ENCODE results near the gene MCTP2.

The MCTP2 gene, protein sequence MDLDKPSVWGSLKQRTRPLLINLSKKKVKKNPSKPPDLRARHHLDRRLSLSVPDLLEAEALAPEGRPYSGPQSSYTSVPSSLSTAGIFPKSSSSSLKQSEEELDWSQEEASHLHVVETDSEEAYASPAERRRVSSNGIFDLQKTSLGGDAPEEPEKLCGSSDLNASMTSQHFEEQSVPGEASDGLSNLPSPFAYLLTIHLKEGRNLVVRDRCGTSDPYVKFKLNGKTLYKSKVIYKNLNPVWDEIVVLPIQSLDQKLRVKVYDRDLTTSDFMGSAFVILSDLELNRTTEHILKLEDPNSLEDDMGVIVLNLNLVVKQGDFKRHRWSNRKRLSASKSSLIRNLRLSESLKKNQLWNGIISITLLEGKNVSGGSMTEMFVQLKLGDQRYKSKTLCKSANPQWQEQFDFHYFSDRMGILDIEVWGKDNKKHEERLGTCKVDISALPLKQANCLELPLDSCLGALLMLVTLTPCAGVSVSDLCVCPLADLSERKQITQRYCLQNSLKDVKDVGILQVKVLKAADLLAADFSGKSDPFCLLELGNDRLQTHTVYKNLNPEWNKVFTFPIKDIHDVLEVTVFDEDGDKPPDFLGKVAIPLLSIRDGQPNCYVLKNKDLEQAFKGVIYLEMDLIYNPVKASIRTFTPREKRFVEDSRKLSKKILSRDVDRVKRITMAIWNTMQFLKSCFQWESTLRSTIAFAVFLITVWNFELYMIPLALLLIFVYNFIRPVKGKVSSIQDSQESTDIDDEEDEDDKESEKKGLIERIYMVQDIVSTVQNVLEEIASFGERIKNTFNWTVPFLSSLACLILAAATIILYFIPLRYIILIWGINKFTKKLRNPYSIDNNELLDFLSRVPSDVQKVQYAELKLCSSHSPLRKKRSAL

DNA sequence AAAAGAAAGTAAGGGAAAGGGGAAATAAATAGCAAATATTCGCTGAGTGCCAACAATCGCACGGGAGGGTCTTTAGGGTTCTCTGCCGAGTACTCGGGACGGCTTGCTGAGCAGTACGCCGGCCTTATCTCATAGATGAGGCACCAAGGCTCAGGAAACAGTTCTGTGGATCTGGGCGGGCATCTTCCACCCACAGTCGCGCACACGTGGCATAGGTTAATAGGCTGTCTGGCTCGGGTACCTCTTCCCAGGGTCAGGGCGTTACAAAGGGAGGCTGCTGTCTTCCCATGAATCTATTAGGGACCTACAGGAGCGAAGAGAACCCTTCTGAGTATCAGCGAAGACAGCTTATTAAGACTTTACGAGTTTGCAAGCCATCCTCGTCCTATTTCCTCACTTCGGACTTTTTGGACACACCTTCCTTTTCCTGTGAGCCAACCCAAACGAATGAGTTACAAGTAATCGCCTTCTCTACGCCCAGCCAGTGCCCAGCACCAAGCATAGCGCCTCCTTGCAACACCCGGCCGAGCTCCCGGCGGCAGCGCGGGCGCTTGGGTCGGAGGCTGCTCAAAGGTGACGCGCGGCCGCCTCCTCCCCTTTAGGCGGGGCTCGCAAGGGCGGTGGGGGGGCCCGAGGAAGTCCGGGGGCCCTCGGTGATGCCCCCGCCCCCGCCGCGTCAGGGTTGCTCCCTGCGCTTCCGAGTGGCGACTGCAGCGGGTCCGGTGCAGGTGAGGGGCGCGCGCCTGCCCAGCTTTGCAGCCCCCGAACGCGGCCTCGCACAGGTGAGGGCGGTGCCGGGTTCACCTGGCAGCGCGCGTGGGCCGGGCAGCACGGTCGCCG lies at the start of gene MCTP2:
MCTP2 (plus strand) TSS at position 679 of the 840 bp plus-strand sequence. CDS start 66,705 bp downstream, outside the sequence.
- peak; percentile 87 for DNase-seq

DNA sequence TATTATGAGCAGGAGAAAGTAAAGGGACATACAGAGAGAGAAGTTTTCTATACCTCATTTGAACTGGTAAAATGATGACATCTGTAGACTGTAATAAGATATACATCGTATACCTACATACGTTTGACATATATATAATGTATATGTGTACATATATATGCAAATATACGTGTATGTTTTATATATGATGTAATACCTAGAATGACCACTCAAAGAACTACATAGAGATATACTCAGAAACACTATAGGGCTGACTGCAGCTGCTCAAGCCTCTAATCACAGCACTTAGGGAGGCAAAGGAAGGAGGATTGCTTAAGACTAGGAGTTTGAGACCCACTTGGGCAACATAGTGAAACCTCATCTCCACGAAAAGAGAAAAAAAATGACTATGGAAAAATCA lies 48.5 kb upstream of the MCTP2 start:
- no peak for DNase-seq

DNA sequence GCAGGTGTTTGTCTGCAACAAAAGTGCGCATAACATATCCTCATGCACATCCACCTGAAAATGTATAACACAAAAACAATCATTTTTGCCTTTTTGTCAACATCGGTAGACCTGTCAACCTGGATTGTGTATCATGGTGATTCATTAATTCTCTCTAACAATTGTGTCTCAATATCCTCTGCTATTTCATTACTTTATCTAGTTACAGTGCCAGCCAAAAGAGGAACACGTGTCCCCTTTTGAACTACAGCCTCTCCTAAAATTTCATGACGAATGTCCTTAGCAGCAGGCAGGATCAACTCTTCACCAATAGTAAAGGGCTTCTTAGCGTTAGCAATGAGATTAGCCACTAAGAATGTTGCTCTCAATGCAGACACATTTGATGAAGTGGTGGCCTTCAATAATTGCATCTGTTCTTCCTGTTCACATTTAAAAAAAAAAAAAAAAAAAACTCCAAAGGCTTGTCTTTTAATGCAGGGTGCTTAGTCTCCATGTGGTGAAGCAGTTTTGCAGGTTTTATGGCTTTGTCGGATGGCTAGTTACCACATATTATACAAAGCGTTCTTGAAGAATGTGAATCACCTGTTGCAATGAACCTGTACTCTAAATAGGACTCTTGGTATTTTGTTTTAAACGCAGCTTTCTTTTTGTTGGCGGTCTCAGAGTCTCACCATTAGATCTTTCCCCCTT lies 45.7 kb upstream of the MCTP2 start:
- DNase-seq = no peak

DNA sequence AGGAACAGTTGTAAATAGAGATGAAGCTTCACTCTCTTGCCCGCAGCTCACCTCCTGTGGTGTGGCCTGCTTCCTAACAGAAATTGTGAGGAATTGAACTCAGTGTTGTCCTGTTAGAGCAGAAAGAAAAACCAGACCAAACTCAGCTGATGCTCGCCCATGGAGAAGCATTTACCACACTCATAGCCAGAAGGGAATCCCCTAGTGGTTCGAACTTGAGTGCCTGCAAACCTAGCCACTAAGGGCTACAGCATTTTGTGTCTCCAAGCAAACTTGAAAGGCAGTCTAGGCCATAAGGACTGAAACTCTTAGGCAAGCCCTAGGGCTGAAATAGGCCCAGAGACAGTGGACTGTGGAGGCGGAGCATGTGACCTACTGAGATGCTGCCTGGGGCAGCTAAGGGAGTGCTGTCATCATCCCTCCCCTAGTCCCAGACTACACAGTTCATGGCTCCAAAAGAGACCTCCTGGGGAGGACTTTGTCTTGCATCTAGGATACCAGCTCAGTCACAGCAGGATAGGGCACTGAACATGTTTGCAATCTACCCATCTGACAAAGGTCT lies 44.5 kb upstream of the MCTP2 start:
- DNase-seq = no peak

DNA sequence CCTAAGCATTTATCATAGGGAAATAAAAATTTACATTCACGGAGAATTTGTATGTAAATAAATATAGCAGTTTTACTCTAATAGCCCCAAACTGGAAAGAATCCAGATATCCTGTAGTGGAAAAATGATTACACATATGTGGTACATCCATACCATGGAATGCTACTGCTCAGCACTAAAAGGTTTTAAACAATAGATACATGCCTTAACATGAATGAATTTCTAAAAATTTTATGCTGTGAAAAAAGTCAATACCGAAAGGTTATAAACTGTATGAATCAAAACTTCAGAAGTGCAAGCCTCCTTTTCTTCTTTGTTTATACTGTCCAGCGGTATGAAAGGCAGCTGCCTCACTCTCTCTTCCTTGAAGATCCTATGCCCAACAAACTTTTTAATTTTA lies 37.5 kb upstream of the MCTP2 start:
- no peak for DNase-seq

DNA sequence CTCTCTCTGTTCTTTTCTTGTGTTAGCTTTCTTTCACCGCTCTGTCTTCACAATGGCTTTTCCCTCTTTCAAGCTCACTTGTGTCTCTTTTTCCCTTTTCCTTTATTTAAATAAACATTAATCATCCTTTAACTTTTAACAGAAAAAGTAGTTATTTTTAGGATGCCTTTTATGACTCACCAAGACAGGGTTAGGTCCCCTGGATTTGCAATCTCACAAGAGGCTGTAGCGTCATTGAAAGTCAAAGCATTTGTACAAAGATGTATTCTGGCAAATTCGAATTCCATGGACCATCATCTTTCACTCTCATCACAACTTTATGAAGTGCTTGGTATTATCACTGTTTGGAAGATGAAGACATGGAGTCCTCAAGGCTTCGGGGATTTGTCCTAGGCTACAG lies 34.8 kb upstream of the MCTP2 start:
- no peak for DNase-seq

DNA sequence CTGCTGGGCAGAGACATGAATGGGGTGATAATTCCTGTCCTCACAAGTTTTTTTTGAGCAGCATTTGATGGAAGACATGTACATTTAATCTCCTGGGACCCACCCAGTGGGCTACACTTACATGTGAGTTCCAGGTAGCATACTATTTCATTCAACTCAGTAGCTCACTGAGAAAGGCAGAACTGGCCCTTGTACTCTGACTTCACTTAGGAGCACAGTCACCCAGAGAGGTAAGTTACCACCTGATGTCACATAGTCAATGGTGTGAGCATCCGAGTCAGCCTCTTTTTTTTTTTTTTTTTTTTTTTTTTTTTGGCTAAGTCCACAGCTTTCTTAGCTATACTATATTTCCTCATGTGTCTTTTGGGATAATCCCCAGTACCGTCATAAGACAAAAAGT lies 32.7 kb upstream of the MCTP2 start:
- no peak for DNase-seq

DNA sequence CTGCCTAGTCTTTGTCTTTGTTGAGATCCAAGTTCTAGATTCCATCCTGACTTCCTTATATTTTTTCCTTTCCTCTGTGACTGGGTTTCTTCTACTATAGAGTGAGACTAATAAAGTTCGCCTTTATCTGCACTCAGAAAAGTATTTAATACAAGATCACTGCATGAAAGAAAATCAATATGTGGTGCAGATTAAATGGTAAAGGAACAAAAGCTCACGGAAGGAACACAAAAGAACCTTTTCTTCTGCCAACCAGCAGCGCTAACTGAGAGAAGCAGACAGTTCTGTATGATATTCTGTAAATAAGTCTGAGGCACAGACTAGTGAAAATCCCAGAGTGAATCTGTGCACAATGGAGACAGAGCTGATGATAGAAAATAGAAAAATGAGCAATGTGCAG lies 31.6 kb upstream of the MCTP2 start:
- DNase-seq = no peak

DNA sequence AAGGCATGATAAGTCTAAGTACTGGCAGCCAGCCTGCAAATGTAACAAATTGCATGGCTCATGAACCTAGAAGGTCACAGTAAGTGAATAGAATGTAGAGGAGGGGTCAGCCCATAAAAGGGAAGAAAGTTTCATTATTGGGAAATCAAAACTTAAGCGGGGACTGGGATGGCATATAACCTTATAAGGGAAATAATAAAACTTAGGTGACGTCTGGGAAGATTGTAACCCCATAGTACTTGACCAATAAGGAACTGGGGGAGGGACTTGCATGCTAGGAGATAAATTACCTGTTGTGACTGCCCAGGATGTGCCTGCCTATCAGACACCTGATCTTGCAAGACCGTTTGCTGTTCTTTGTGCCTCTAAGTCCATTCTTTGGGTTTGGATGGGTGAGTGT lies 28.1 kb upstream of the MCTP2 start:
- DNase-seq = no peak

DNA sequence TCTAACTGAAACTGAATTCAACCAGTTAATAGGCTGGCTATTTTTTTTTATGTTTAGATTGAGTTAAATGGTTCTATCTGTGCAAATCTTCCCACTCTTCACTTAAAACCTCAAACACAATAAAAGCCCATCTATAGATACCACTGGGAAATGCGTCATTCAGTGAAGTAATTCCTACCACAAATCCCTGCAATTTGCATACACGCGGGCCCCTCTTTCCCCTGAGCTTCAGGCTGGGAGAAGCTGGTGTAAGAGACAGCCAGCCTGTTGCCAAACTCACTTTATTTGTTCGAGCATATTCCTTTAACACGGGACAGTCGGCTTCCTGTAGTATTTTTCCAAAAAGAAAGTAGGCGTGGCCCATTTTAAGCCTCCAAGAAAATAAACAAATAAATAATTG lies 26.0 kb upstream of the MCTP2 start:
- no peak for DNase-seq

DNA sequence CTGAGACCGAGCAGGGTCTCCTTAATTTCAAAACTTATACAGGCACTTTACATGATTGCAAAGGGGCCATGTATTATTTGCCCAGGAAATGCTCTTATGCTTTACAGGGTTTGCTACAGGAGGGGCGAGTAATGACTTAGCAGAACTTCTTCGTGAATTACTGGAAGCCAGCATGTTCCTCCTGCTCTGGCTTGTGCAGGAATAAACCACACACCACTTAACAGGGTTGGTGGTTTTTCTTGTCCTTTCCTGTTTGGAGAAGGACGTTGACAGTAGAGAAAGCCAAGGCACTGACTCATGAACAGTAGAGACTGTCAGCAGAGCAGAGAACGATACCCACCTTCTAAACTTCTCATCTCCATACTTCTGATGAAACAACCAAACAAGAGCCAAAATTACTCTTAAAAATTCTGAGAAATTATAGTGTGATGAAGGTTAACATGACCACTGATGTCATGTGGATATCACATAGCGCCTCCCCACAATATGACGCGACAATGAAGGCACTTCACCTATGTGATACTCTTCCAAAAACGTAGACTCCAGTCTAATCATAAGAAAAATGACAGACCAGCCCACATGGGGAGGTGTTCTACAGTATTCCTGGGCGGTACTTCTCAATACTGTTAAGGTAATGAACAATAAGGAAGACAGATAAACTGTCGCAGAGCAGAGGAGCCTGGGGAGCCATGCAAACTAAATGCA lies 24.7 kb upstream of the MCTP2 start:
- peak; percentile 22 for DNase-seq

DNA sequence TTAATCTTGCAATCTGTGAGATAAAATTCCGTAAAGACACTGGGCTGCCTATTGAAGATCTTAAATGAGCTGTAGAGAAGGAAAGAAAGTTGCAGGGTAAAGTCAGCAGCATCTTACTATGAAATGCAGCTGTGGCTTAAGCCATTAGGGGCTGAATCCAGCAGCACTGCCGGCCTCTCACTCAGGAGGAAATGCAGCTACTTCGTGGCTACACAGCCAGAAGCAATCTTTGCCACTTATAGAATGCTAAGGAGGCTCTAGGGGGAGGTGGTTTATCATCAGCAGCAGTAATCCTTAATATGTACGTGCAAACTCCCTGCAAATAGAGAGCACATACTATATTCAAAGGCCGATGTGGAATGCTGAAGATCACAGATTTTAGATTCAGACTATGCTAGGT lies 19.1 kb upstream of the MCTP2 start:
- no peak for DNase-seq

DNA sequence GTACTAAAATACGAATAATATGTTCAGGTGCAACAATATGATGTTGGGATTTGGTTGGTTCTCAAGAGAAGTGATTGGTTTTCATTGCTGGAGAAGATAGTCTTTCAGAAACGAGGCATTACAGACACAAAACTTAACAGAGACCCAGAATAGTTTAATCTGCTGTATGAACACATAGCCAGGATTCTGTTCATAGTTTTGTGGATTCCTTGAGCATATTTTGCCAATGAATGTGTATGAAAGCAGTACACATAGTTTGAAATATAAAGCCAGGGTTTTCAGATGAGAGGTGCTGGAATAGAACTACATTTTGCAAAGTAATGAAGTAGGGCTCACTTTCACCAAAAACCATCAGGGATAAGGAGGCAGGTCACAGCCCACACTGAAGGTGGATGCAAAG lies 5.7 kb upstream of the MCTP2 start:
- DNase-seq = no peak

DNA sequence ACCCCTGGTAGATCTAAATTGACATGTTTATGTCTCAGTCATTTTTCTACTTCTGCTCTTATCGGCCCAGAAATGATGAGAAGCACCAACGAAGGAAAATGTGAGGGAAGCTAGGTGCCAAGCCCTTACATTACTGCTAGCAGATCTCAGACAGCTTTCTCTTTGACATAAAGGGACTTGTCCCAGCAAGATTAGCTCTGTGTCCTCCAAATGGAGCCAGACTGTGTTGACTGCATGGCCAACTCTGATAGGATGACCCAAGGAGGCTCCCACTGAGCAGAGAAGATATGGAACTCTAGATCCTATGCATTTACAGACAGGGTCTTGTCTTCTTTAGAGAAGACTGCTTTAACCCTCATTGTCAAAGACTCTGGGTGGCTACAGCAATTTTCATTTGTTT lies 2.8 kb upstream of the MCTP2 start:
- DNase-seq = no peak

DNA sequence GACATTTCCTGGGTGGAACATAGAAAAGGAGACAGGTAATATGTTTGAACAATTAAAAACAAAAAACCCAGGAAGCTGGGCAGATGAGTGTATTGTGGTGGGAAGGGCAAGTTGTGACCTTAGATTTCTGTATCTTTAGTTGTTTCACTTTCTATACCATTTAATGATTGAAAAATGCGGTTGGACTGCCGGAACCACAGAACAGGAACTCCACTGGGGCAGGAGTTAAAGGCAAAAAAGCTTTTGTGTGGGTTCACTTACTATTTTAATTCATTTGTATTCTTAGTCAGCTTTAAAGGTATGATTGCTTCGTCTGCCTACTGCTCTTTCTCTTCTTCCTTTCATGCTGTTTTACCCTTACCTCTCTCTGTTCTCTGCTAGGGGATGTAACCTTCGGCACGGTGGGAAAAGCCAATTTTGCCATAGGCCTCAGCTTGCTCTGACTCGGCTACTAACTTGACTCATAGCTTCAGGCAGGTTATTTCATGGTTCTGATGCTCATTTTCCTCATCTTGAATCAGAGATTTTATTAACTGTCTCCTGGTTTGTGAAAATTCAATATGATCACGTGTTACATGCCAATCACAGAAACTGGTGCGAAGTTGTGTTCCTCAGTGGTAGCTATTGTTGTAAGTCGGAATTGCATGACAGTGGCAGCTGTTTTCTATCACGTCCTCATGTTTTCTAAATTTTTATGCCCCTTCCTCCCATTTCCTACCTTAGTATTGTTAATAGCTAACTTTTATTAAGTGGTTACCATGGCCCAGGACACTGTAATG lies 1.6 kb upstream of the MCTP2 start:
- peak; percentile 72 for DNase-seq

DNA sequence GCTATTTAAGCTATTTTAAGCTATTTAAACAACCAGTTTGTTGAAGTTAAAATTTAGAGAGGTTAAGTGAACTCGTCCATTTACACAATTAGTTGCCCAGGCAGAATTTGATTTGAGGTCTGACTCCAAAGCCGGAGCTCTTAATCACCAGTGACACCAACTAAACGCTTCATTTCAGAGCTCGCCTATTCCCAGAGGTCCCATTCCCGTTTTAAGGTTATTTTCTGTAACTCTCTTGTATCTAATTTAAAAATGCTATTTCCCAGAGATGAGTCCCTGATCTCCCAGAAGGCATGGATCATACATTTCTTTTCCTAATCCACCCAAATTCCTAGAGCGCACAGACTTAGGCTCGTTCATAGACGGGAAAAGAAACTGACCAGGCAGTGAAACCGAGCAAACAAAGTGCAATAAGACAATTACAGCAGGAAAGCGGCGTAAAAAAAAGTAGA lies 904 bp upstream of the MCTP2 start:
- DNase-seq = no peak

DNA sequence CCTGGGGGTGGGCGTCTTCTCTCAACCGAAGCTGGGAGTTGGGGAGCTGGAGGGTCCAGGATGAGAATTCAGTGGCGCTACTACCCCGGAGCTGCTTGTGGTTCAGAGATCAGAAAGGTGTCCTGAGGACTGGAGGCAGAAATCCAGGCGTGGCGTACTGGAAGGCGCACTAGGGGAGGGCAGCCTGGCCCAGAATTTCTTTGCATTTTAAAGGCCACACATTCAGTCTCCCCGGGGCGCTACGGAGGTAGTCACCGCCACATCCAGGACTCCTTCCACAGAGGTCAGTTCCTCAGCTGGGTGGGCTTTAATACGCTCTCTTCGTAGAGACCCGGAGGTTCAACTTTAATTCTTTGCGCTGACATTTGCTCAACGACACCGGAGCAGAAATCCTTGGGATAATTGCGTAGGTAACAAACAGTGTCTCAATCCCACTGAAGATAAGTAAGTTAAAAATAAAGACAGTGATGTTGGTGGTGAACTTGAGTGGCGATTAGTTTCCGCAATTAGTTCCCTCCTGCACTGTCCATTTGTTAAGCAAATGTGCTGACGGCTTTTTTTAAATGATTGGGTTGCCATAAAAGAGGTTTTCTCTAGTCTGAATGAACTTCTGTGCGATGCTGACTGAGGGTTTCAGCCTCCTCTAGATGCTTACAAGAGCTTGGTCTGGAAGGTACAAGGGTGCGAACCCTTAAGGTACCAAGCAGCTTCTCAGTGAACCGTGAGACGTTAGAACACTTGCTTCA lies 535 bp downstream of the MCTP2 start:
- no peak for DNase-seq

DNA sequence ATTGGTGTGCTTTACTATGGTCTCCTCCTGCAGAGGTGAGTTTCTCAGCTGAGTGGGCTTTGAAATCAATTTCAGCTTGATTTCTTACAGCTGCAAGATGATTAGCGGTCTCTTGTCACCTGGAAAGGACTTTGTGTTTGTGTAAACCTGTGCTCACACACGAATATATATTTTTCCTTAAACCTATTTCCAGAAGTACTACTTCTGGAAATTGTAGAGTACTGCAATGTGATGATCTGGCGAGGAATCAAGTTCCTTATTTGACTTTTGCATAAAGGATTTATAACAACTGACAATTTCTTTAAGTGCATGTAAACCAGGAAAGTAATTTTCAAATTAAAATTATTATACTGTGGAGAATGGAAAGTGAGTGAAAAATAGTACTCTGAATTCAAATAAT lies 2.1 kb downstream of the MCTP2 start:
- no peak for DNase-seq

DNA sequence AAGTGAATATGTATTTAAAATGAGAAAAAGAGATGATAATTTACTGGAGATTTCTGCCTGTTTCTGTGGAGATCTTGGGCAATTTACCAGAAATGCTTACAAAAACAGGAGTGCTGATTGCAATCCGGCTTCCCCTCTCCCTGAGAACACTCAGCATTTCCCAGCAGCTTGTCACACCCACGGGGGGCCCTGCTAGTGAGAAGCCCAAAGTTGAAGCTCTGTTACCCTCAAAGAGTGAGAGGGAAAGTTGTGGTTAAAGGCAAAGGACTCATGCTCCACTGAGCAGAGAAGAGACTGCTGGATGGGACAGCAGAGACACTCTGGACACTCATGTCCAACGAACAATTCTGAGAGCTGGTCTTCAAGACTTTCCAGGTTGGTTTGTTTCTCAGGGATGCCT lies 2.9 kb downstream of the MCTP2 start:
- DNase-seq = peak; percentile 17

DNA sequence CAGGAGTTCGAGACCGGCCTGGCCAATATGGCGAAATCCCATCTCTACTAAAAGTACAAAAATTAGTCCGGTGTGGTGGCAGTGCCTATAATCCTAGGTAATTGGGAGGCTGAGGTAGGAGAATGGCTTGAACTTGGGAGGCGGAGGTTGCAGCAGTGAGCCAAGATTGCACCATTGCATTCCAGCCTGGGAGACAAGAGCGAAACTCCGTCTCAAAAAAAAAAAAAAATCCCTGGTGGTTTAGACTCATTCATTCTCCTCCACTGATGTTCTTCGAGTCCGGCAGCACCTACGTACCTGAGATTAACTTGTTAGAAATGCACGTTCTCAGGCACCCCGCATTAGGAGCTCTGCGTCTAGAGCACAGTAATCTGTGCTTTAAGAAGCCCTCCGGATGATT lies 3.7 kb downstream of the MCTP2 start:
- DNase-seq = no peak

Data from CD4-positive, alpha-beta T cell treated with Interleukin-10 for 1 hour (primary cell).